COLO668 (cell line): Measurements from ENCODE around the gene RNASEH2A.
A peak's percentile ranks its signal among the peaks of the same experiment; 100 is the strongest.

Source experiments
- DNase-seq: peaks from one replicate; lab custom pipeline; 2025; ENCODE audit not compliant: unreplicated experiment; lab: John Stamatoyannopoulos, UW

The RNASEH2A gene

GRCh38 chr19:12806242-12807081 is at the start of gene RNASEH2A:
TSS of gene RNASEH2A (plus strand) at chr19:12806584. CDS start at chr19:12806674, 90 bp downstream.
- peak; percentile 94 for DNase-seq

GRCh38 chr19:12757544-12758274 is 48.7 kb upstream of the RNASEH2A start:
- peak; percentile 79 for DNase-seq

- DNase-seq = no peak
Measured at GRCh38 chr19:12759686-12760085, 46.7 kb upstream of the RNASEH2A start.

GRCh38 chr19:12763100-12763499 is 43.3 kb upstream of the RNASEH2A start:
- DNase-seq = no peak

GRCh38 chr19:12764698-12765097 is 41.7 kb upstream of the RNASEH2A start:
- DNase-seq = no peak

- peak; percentile 60 for DNase-seq
Measured at GRCh38 chr19:12766051-12766521, 40.3 kb upstream of the RNASEH2A start.

GRCh38 chr19:12767150-12767549 is 39.2 kb upstream of the RNASEH2A start:
- no peak for DNase-seq

- DNase-seq = no peak
Measured at GRCh38 chr19:12767666-12768065, 38.7 kb upstream of the RNASEH2A start.

- DNase-seq = peak; percentile 94
Measured at GRCh38 chr19:12769689-12770088, 36.7 kb upstream of the RNASEH2A start.

GRCh38 chr19:12770922-12771321 is 35.5 kb upstream of the RNASEH2A start:
- no peak for DNase-seq

- DNase-seq = no peak
Measured at GRCh38 chr19:12772323-12772722, 34.1 kb upstream of the RNASEH2A start.

GRCh38 chr19:12773571-12773970 is 32.8 kb upstream of the RNASEH2A start:
- no peak for DNase-seq

GRCh38 chr19:12774588-12775555 is 31.5 kb upstream of the RNASEH2A start, which contains the start of gene HOOK2:
TSS of gene HOOK2 (minus strand) at chr19:12775552. CDS start at chr19:12775449, 103 bp downstream.
- DNase-seq = peak; percentile 99

- peak; percentile 87 for DNase-seq
Measured at GRCh38 chr19:12777217-12778016, 29.0 kb upstream of the RNASEH2A start.

GRCh38 chr19:12778017-12778904 is 28.1 kb upstream of the RNASEH2A start:
- DNase-seq = peak; percentile 88

GRCh38 chr19:12778905-12779161 is 27.6 kb upstream of the RNASEH2A start:
- DNase-seq = no peak

GRCh38 chr19:12779162-12779993 is 27.0 kb upstream of the RNASEH2A start:
- peak; percentile 43 for DNase-seq

- DNase-seq = no peak
Measured at GRCh38 chr19:12782174-12782423, 24.3 kb upstream of the RNASEH2A start.
